Immature natural killer cell (primary cell): Measurements from ENCODE around the gene CACNA2D3. TPM values are rescaled to one million over a fixed set of nuclear protein-coding genes. Genes with fewer than 3 reads are reported as not detected.

Source experiments
- DNase-seq, 3 donors: peaks; one replicate each; pipeline ENCODE4 v3.0.0; 2022; ENCODE audit warnings: mixed read lengths in 1 of 3
- H3K27ac Mint-ChIP-seq, 6 donors: one replicate each; pipeline ENCODE4 v1.8.0; 2020; ENCODE audit warnings: mixed read lengths in 6 of 6, mild to moderate bottlenecking in 5 of 6, inconsistent platforms in 4 of 6, moderate library complexity in 3 of 6
- H3K27me3 Mint-ChIP-seq, 3 donors: one replicate each; pipeline ENCODE4 v1.8.0; 2020 to 2021; ENCODE audit warnings: low read depth in 3 of 3, mild to moderate bottlenecking in 3 of 3, mixed read lengths in 3 of 3, moderate library complexity in 3 of 3, inconsistent platforms in 1 of 3
- H3K36me3 Mint-ChIP-seq, 3 donors: one replicate each; pipeline ENCODE4 v1.8.0; 2020; ENCODE audit warnings: mixed read lengths in 3 of 3, inconsistent platforms in 2 of 3, mild to moderate bottlenecking in 2 of 3
- H3K4me1 Mint-ChIP-seq, 2 donors: one replicate each; pipeline ENCODE4 v1.8.0; 2020; ENCODE audit warnings: inconsistent platforms in 2 of 2, mild to moderate bottlenecking in 2 of 2, mixed read lengths in 2 of 2, moderate library complexity in 1 of 2
- H3K4me3 Mint-ChIP-seq, 5 donors: one replicate each; pipeline ENCODE4 v1.8.0; 2020; ENCODE audit warnings: mild to moderate bottlenecking in 5 of 5, mixed read lengths in 5 of 5, inconsistent platforms in 3 of 5, moderate library complexity in 3 of 5
- H3K9me3 Mint-ChIP-seq, 6 donors: one replicate each; pipeline ENCODE4 v1.8.0; 2020; ENCODE audit warnings: mild to moderate bottlenecking in 6 of 6, mixed read lengths in 6 of 6, inconsistent platforms in 4 of 6, moderate library complexity in 3 of 6
- polyA plus RNA-seq, 3 donors: library from polyadenylated mRNA; unstranded; fragments of 300-500 nt; fragmentation: Illumina TruSeq; gene quantifications; one replicate each; pipeline ENCODE4 v1.2.3, GENCODE V29; 2021

CACNA2D3 gene
- polyA plus RNA-seq, 3 donors from 2014 or later: 0.39 to 4.6 (median 0.77) TPM

DNA sequence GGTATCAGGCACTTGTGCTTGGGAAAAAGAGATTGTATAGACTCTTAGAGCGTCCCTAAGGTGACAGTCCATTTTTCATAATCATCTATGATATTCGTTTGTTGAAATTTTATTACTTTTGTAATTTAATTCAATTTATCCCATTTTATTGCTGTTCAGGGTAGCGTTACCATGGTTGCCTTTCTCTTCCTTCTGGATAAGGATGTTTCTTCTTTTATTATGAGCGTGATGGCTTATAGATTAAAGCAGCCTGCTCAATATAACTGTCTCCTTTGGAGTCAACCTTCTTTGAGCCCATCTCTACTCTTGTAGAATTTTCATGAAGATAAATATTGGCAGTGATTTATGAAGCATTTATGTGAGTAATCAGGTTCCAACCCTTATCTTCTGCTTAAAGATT, 623.5 kb downstream of the CACNA2D3 start:
- no peaks in the 10 kb centered on the region for H3K4me1 Mint-ChIP-seq
- no peak overlapping the region for H3K4me3 Mint-ChIP-seq
- DNase-seq: no peak
- H3K9me3 Mint-ChIP-seq: peaks cover 0 to 14% (median 5%) of the 10 kb centered on the region in 6 donors
- H3K27ac Mint-ChIP-seq: no peak overlapping the region
- H3K27me3 Mint-ChIP-seq: peaks cover 0 to 3% (median 3%) of the 10 kb centered on the region in 3 donors
- no peaks in the 10 kb centered on the region for H3K36me3 Mint-ChIP-seq

- H3K4me3 Mint-ChIP-seq: no peak overlapping the region
- peaks cover 0 to 3% (median 3%) of the 10 kb centered on the region in 3 donors for H3K27me3 Mint-ChIP-seq
- no peak for DNase-seq
- H3K27ac Mint-ChIP-seq: no peak overlapping the region
- no peaks in the 10 kb centered on the region for H3K36me3 Mint-ChIP-seq
- no peaks in the 10 kb centered on the region for H3K4me1 Mint-ChIP-seq
- H3K9me3 Mint-ChIP-seq: peaks cover 0 to 16% (median 6%) of the 10 kb centered on the region in 6 donors
Measured at GRCh38 chr3:54746722-54747121, 624.4 kb downstream of the CACNA2D3 start.

DNA sequence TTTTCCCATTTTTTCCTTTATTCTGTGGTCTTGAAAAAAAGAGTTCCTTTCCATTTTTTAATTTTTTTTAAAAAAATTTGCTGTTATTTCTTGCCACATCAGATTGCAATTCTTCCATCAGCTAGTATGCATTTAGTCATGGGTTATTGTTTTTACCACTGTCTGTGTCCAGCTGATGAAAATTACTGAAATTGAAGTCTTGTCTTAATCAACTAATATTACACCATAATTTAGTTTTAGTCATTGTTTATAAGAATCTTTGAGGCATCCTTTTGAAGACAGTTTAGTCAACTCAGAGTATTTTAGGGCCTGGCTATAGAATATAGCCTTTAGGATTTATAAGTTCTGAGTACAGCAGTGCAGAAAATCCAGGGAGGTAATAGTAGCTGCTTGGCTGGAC, 633.4 kb downstream of the CACNA2D3 start:
- Mint-ChIP-seq H3K27me3 (peaks cover 0 to 2% (median 0%) of the 10 kb centered on the region in 3 donors), H3K9me3 (peaks cover 0 to 15% (median 5%) of the 10 kb centered on the region in 6 donors), H3K36me3 (no peaks in the 10 kb centered on the region), H3K4me3 (no peak overlapping the region), H3K27ac (no peak overlapping the region), H3K4me1 (no peaks in the 10 kb centered on the region)
- no peak for DNase-seq

GRCh38 chr3:54756330-54756731, 634.0 kb downstream of the CACNA2D3 start:
- H3K4me3 Mint-ChIP-seq: no peak overlapping the region
- peaks cover 0 to 15% (median 4%) of the 10 kb centered on the region in 6 donors for H3K9me3 Mint-ChIP-seq

GRCh38 chr3:54758461-54758860, 636.1 kb downstream of the CACNA2D3 start:
- H3K27ac Mint-ChIP-seq: no peak overlapping the region
- peaks cover 0 to 9% (median 3%) of the 10 kb centered on the region in 6 donors for H3K9me3 Mint-ChIP-seq
- no peaks in the 10 kb centered on the region for H3K36me3 Mint-ChIP-seq
- H3K4me1 Mint-ChIP-seq: no peaks in the 10 kb centered on the region
- no peak overlapping the region for H3K4me3 Mint-ChIP-seq
- H3K27me3 Mint-ChIP-seq: peaks cover 0 to 4% (median 0%) of the 10 kb centered on the region in 3 donors
- DNase-seq: no peak

More at GRCh38 chr3:54756330-54756731, 634.0 kb downstream of the CACNA2D3 start:
- H3K27me3 Mint-ChIP-seq: peaks cover 0 to 2% (median 0%) of the 10 kb centered on the region in 3 donors
- H3K36me3 Mint-ChIP-seq: no peaks in the 10 kb centered on the region
- no peaks in the 10 kb centered on the region for H3K4me1 Mint-ChIP-seq
- no peak for DNase-seq
- H3K27ac Mint-ChIP-seq: no peak overlapping the region

GRCh38 chr3:54759166-54759565, 636.8 kb downstream of the CACNA2D3 start:
- no peak for DNase-seq
- no peak overlapping the region for H3K4me3 Mint-ChIP-seq
- peaks cover 0 to 6% (median 0%) of the 10 kb centered on the region in 3 donors for H3K27me3 Mint-ChIP-seq
- no peaks in the 10 kb centered on the region for H3K36me3 Mint-ChIP-seq
- no peak overlapping the region for H3K27ac Mint-ChIP-seq
- H3K4me1 Mint-ChIP-seq: no peaks in the 10 kb centered on the region
- H3K9me3 Mint-ChIP-seq: peaks cover 0 to 9% (median 3%) of the 10 kb centered on the region in 6 donors

- H3K36me3 Mint-ChIP-seq: no peaks in the 10 kb centered on the region
- peaks cover 0 to 9% (median 3%) of the 10 kb centered on the region in 6 donors for H3K9me3 Mint-ChIP-seq
- DNase-seq: no peak
- peaks cover 0 to 6% (median 0%) of the 10 kb centered on the region in 3 donors for H3K27me3 Mint-ChIP-seq
- H3K4me3 Mint-ChIP-seq: no peak overlapping the region
- H3K27ac Mint-ChIP-seq: no peak overlapping the region
- no peaks in the 10 kb centered on the region for H3K4me1 Mint-ChIP-seq
Measured at GRCh38 chr3:54760201-54760600, 637.8 kb downstream of the CACNA2D3 start.

- Mint-ChIP-seq H3K27me3 (peaks cover 0 to 6% (median 0%) of the 10 kb centered on the region in 3 donors), H3K36me3 (no peaks in the 10 kb centered on the region), H3K4me3 (no peak overlapping the region), H3K9me3 (peaks cover 0 to 7% (median 2%) of the 10 kb centered on the region in 6 donors), H3K4me1 (no peaks in the 10 kb centered on the region), H3K27ac (no peak overlapping the region)
- DNase-seq: no peak
Measured at GRCh38 chr3:54761637-54762036, 639.3 kb downstream of the CACNA2D3 start.

DNA sequence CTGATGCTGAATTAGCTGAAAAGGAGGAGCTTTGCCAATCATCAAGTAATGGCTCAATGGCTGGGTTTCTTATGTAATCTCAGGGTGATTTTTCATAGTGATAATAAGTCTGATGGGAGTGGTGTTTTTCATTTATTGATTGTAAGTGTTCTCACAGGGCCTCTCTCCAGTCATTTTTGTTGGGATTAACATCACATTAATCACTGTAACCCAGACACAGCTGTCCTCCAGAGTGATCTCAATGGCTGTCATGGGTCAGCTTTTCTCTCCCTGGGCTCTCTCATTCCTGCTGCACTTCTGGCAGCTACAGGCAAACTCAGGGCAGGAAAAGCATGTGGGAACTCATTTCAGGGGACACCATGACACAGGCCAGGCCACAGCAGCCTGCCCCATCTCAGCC, 642.6 kb downstream of the CACNA2D3 start:
- Mint-ChIP-seq H3K4me1 (no peaks in the 10 kb centered on the region), H3K27ac (no peak overlapping the region), H3K36me3 (no peaks in the 10 kb centered on the region), H3K9me3 (peaks cover 0 to 8% (median 0%) of the 10 kb centered on the region in 6 donors), H3K27me3 (peaks cover 0 to 3% (median 0%) of the 10 kb centered on the region in 3 donors), H3K4me3 (no peak overlapping the region)
- DNase-seq: no peak

GRCh38 chr3:54771050-54771449, 648.7 kb downstream of the CACNA2D3 start:
- no peaks in the 10 kb centered on the region for H3K27me3 Mint-ChIP-seq
- no peak for DNase-seq
- no peak overlapping the region for H3K4me3 Mint-ChIP-seq
- peaks cover 0 to 12% (median 6%) of the 10 kb centered on the region in 6 donors for H3K9me3 Mint-ChIP-seq
- H3K4me1 Mint-ChIP-seq: no peaks in the 10 kb centered on the region
- no peaks in the 10 kb centered on the region for H3K36me3 Mint-ChIP-seq
- H3K27ac Mint-ChIP-seq: no peak overlapping the region

DNA sequence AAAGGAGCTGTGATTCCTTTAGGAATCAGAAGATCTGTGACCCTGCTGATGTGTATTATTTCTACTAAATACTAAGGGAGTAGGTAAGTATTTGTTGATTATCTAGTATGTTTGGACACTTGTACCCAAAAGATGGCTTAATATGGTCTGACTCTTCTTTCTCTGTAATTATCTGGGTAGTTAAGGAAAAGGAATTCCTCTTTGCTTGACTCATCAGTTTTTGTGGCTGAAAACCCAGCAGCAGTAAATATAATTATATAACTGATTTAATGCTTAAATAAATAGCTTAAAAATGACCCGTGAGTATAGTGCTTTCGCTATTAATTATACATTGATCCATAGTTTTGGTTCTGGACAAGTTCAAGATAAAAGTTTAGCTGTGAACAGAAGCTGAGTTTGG, 649.7 kb downstream of the CACNA2D3 start:
- Mint-ChIP-seq H3K36me3 (no peaks in the 10 kb centered on the region), H3K27me3 (no peaks in the 10 kb centered on the region), H3K9me3 (peaks cover 0 to 15% (median 6%) of the 10 kb centered on the region in 6 donors), H3K27ac (no peak overlapping the region), H3K4me3 (no peak overlapping the region), H3K4me1 (no peaks in the 10 kb centered on the region)
- DNase-seq: no peak

GRCh38 chr3:54772746-54773145, 650.4 kb downstream of the CACNA2D3 start:
- no peak overlapping the region for H3K27ac Mint-ChIP-seq
- H3K4me1 Mint-ChIP-seq: no peaks in the 10 kb centered on the region
- peaks cover 0 to 15% (median 5%) of the 10 kb centered on the region in 6 donors for H3K9me3 Mint-ChIP-seq
- no peaks in the 10 kb centered on the region for H3K36me3 Mint-ChIP-seq
- no peak overlapping the region for H3K4me3 Mint-ChIP-seq
- H3K27me3 Mint-ChIP-seq: no peaks in the 10 kb centered on the region
- DNase-seq: no peak

GRCh38 chr3:54773271-54773670, 650.9 kb downstream of the CACNA2D3 start:
- H3K27me3 Mint-ChIP-seq: no peaks in the 10 kb centered on the region
- no peaks in the 10 kb centered on the region for H3K36me3 Mint-ChIP-seq
- H3K4me1 Mint-ChIP-seq: no peaks in the 10 kb centered on the region
- no peak for DNase-seq
- no peak overlapping the region for H3K27ac Mint-ChIP-seq
- H3K9me3 Mint-ChIP-seq: peaks cover 0 to 15% (median 5%) of the 10 kb centered on the region in 6 donors
- H3K4me3 Mint-ChIP-seq: no peak overlapping the region

GRCh38 chr3:54776601-54777000, 654.2 kb downstream of the CACNA2D3 start:
- no peaks in the 10 kb centered on the region for H3K36me3 Mint-ChIP-seq
- no peaks in the 10 kb centered on the region for H3K4me1 Mint-ChIP-seq
- no peak for DNase-seq
- no peak overlapping the region for H3K4me3 Mint-ChIP-seq
- no peaks in the 10 kb centered on the region for H3K27me3 Mint-ChIP-seq
- H3K9me3 Mint-ChIP-seq: peaks cover 0 to 20% (median 6%) of the 10 kb centered on the region in 6 donors
- no peak overlapping the region for H3K27ac Mint-ChIP-seq

DNA sequence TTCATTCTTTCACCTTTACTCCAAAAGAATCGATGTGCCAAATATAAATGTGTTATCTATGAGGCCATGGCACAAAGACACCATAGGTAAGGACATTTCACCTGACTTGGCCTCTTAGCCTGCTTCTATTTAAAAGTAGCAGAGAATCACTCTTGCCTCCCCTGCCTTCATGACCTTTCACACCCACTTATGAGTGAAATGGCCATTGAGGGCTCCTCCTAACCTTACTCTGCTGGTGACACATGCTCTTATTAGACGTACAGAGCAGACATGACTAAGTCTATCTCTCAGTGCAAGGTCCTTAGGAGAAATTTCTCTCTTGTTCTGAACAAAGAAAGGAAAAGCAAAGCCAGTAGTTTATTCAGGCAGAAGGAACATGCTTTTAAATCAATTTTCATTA, 654.8 kb downstream of the CACNA2D3 start:
- DNase-seq: no peak
- Mint-ChIP-seq H3K4me3 (no peak overlapping the region), H3K27ac (no peak overlapping the region), H3K36me3 (no peaks in the 10 kb centered on the region), H3K9me3 (peaks cover 0 to 20% (median 6%) of the 10 kb centered on the region in 6 donors), H3K27me3 (no peaks in the 10 kb centered on the region), H3K4me1 (no peaks in the 10 kb centered on the region)
